ENCODE results near the gene COLGALT1.

The COLGALT1 gene

GRCh38 chr19:17625043-17625442, 69.6 kb downstream of the COLGALT1 start:
- DNase-seq = no peak

- DNase-seq = no peak
Measured at GRCh38 chr19:17625980-17626379, 70.5 kb downstream of the COLGALT1 start.

- DNase-seq = no peak
Measured at GRCh38 chr19:17626456-17627015, 71.1 kb downstream of the COLGALT1 start.

GRCh38 chr19:17627161-17627560, 71.7 kb downstream of the COLGALT1 start:
- DNase-seq = no peak

GRCh38 chr19:17627921-17628320, 72.5 kb downstream of the COLGALT1 start:
- DNase-seq = no peak

GRCh38 chr19:17629760-17630159, 74.3 kb downstream of the COLGALT1 start:
- DNase-seq = no peak

- no peak for DNase-seq
Measured at GRCh38 chr19:17632577-17632976, 77.1 kb downstream of the COLGALT1 start.
